ENCODE data around the gene SLC52A1. TPM values are rescaled to one million over a fixed set of nuclear protein-coding genes. Genes with fewer than 3 reads are reported as not detected.

The SLC52A1 gene
- total RNA-seq (2022; extraction: Qiagen RNA extraction; ENCODE audit: low read depth), result 0.33 to 1.1 TPM (median 0.75 TPM) in 5 replicates

GRCh38 chr17:5035315-5035714 lies at the start of gene SLC52A1:
TSS of gene SLC52A1 (minus strand) at chr17:5035426. CDS start at chr17:5034606, 820 bp downstream.

GRCh38 chr17:5078106-5079028 lies 43.1 kb upstream of the SLC52A1 start, which contains the start of gene ZFP3:
TSS of gene ZFP3 (plus strand) at chr17:5078467. CDS start at chr17:5091505, 13,038 bp downstream.

GRCh38 chr17:4997302-4998026 lies 37.8 kb downstream of the SLC52A1 start, which contains the start of the genes INCA1 and KIF1C:
TSS of gene INCA1 (minus strand) at chr17:4997522. CDS start at chr17:4994437, 3,085 bp downstream.
TSS of gene KIF1C (plus strand) at chr17:4997950. CDS start at chr17:5000247, 2,297 bp downstream.

GRCh38 chr17:4986951-4987766 lies 48.1 kb downstream of the SLC52A1 start, which contains the start of gene CAMTA2:
TSS of gene CAMTA2 (minus strand) at chr17:4987675. CDS start at chr17:4986222, 1,453 bp downstream.

Other genes starting within 250 kb of the SLC52A1 start
- 0.94 to 1.7 TPM (median 1.5 TPM) in 4 of 5 replicates, not detected in the other for gene VMO1, start 249.1 kb downstream of the SLC52A1 start, total RNA-seq (2022; extraction: Qiagen RNA extraction; ENCODE audit: low read depth)
- gene GLTPD2, start 246.5 kb downstream of the SLC52A1 start, total RNA-seq (2022; extraction: Qiagen RNA extraction; ENCODE audit: low read depth), result not detected in 5 replicates
- gene PSMB6, start 239.3 kb downstream of the SLC52A1 start, total RNA-seq (2022; extraction: Qiagen RNA extraction; ENCODE audit: low read depth), result 391 to 521 TPM (median 476 TPM) in 5 replicates
- 17.2 to 31.6 TPM (median 24.7 TPM) in 5 replicates for gene PLD2, start 228.3 kb downstream of the SLC52A1 start, total RNA-seq (2022; extraction: Qiagen RNA extraction; ENCODE audit: low read depth)
- 39.9 to 69.8 TPM (median 63.0 TPM) in 5 replicates for gene MINK1, start 202.1 kb downstream of the SLC52A1 start, total RNA-seq (2022; extraction: Qiagen RNA extraction; ENCODE audit: low read depth)
- gene C17orf107, start 135.9 kb downstream of the SLC52A1 start, total RNA-seq (2022; extraction: Qiagen RNA extraction; ENCODE audit: low read depth), result 0.13 to 0.41 TPM (median 0.36 TPM) in 5 replicates
- gene CHRNE, start 132.3 kb downstream of the SLC52A1 start, total RNA-seq (2022; extraction: Qiagen RNA extraction; ENCODE audit: low read depth), result 0.06 to 0.22 TPM (median 0.09 TPM) in 3 of 5 replicates, not detected in the others
- not detected in 5 replicates for gene GP1BA, start 103.1 kb downstream of the SLC52A1 start, total RNA-seq (2022; extraction: Qiagen RNA extraction; ENCODE audit: low read depth)
- 48.3 to 76.4 TPM (median 71.9 TPM) in 5 replicates for gene SLC25A11, start 95.4 kb downstream of the SLC52A1 start, total RNA-seq (2022; extraction: Qiagen RNA extraction; ENCODE audit: low read depth)
- 100 to 159 TPM (median 135 TPM) in 5 replicates for gene RNF167, start 95.2 kb downstream of the SLC52A1 start, total RNA-seq (2022; extraction: Qiagen RNA extraction; ENCODE audit: low read depth)
- 2,069 to 3,159 TPM (median 3,031 TPM) in 5 replicates for gene PFN1, start 86.9 kb downstream of the SLC52A1 start, total RNA-seq (2022; extraction: Qiagen RNA extraction; ENCODE audit: low read depth)
- 41.5 to 63.2 TPM (median 48.4 TPM) in 5 replicates for gene ENO3, start 84.3 kb downstream of the SLC52A1 start, total RNA-seq (2022; extraction: Qiagen RNA extraction; ENCODE audit: low read depth)
- gene SPAG7, start 67.6 kb downstream of the SLC52A1 start, total RNA-seq (2022; extraction: Qiagen RNA extraction; ENCODE audit: low read depth), result 71.7 to 94.4 TPM (median 78.1 TPM) in 5 replicates
- 24.5 to 43.4 TPM (median 34.9 TPM) in 5 replicates for gene CAMTA2, start 47.8 kb downstream of the SLC52A1 start, total RNA-seq (2022; extraction: Qiagen RNA extraction; ENCODE audit: low read depth)
- gene INCA1, start 37.9 kb downstream of the SLC52A1 start, total RNA-seq (2022; extraction: Qiagen RNA extraction; ENCODE audit: low read depth), result 1.1 to 2.4 TPM (median 1.5 TPM) in 5 replicates
- gene KIF1C, start 37.5 kb downstream of the SLC52A1 start, total RNA-seq (2022; extraction: Qiagen RNA extraction; ENCODE audit: low read depth), result 95.3 to 132 TPM (median 116 TPM) in 5 replicates
- gene ZFP3, start 43.0 kb upstream of the SLC52A1 start, total RNA-seq (2022; extraction: Qiagen RNA extraction; ENCODE audit: low read depth), result 0.81 to 1.5 TPM (median 1.0 TPM) in 5 replicates
- gene ZNF232, start 76.5 kb upstream of the SLC52A1 start, total RNA-seq (2022; extraction: Qiagen RNA extraction; ENCODE audit: low read depth), result 3.7 to 4.8 TPM (median 4.4 TPM) in 5 replicates
- gene USP6, start 80.6 kb upstream of the SLC52A1 start, total RNA-seq (2022; extraction: Qiagen RNA extraction; ENCODE audit: low read depth), result 0.04 to 0.07 TPM (median 0.04 TPM) in 3 of 5 replicates, not detected in the others
- gene ZNF594, start 156.4 kb upstream of the SLC52A1 start, total RNA-seq (2022; extraction: Qiagen RNA extraction; ENCODE audit: low read depth), result 1.3 to 2.5 TPM (median 1.5 TPM) in 5 replicates
- not detected in 5 replicates for gene SCIMP, start 199.4 kb upstream of the SLC52A1 start, total RNA-seq (2022; extraction: Qiagen RNA extraction; ENCODE audit: low read depth)
- gene RABEP1, start 246.9 kb upstream of the SLC52A1 start, total RNA-seq (2022; extraction: Qiagen RNA extraction; ENCODE audit: low read depth), result 36.7 to 51.8 TPM (median 43.4 TPM) in 5 replicates

Data from A549 treated with ZK216348 at 1 μM for 4 hours (cell line).